GM21717 (cell line): ENCODE measurements around the gene ZNF827.
"Not testable (repeated sequence)": the region's sequence is repeated elsewhere in the genome, so short reads cannot be mapped to it uniquely, and the experiment has no call there.

Experiments used
- ATAC-seq: cut with Tn5 transposase; IDR thresholded peaks from one replicate; pipeline ENCODE4 v1.9.1; 2021; ENCODE audit warnings: mild to moderate bottlenecking, moderate library complexity; ENCODE audit not compliant: unreplicated experiment

Gene ZNF827

GRCh38 chr4:145839151-145839550 lies 99.5 kb downstream of the ZNF827 start:
- no peak for ATAC-seq

GRCh38 chr4:145832384-145832783 lies 106.2 kb downstream of the ZNF827 start:
- ATAC-seq, result not testable (repeated sequence)

- peak; percentile 39 for ATAC-seq
These were observed 107.9 kb downstream of the ZNF827 start for GRCh38 chr4:145830699-145831098.

GRCh38 chr4:145829629-145830395 lies 108.8 kb downstream of the ZNF827 start:
- peak; percentile 75 for ATAC-seq

- peak; percentile 78 for ATAC-seq
These were observed 109.7 kb downstream of the ZNF827 start for GRCh38 chr4:145828802-145829485.

GRCh38 chr4:145827885-145828284 lies 110.7 kb downstream of the ZNF827 start:
- ATAC-seq, result no peak

- no peak for ATAC-seq
These were observed 113.4 kb downstream of the ZNF827 start for GRCh38 chr4:145825255-145825654.

GRCh38 chr4:145824463-145824862 lies 114.2 kb downstream of the ZNF827 start:
- no peak for ATAC-seq

GRCh38 chr4:145823743-145824142 lies 114.9 kb downstream of the ZNF827 start:
- no peak for ATAC-seq

GRCh38 chr4:145822581-145822980 lies 116.0 kb downstream of the ZNF827 start:
- no peak for ATAC-seq

- no peak for ATAC-seq
These were observed 116.4 kb downstream of the ZNF827 start for GRCh38 chr4:145822181-145822580.

GRCh38 chr4:145821766-145822165 lies 116.9 kb downstream of the ZNF827 start:
- ATAC-seq, result no peak

GRCh38 chr4:145820407-145820806 lies 118.2 kb downstream of the ZNF827 start:
- no peak for ATAC-seq

- ATAC-seq, result no peak
These were observed 118.8 kb downstream of the ZNF827 start for GRCh38 chr4:145819853-145820181.

GRCh38 chr4:145819101-145819852 lies 119.3 kb downstream of the ZNF827 start:
- no peak for ATAC-seq

- ATAC-seq, result no peak
These were observed 120.6 kb downstream of the ZNF827 start for GRCh38 chr4:145818011-145818410.

GRCh38 chr4:145816091-145816490 lies 122.5 kb downstream of the ZNF827 start:
- ATAC-seq, result no peak

GRCh38 chr4:145815626-145816025 lies 123.0 kb downstream of the ZNF827 start:
- no peak for ATAC-seq

GRCh38 chr4:145815027-145815612 lies 123.5 kb downstream of the ZNF827 start:
- ATAC-seq, result no peak

GRCh38 chr4:145814246-145814645 lies 124.4 kb downstream of the ZNF827 start:
- ATAC-seq, result no peak

- ATAC-seq, result no peak
These were observed 125.7 kb downstream of the ZNF827 start for GRCh38 chr4:145812919-145813318.
